ENCODE results near the gene LHX4.

LHX4 gene

DNA sequence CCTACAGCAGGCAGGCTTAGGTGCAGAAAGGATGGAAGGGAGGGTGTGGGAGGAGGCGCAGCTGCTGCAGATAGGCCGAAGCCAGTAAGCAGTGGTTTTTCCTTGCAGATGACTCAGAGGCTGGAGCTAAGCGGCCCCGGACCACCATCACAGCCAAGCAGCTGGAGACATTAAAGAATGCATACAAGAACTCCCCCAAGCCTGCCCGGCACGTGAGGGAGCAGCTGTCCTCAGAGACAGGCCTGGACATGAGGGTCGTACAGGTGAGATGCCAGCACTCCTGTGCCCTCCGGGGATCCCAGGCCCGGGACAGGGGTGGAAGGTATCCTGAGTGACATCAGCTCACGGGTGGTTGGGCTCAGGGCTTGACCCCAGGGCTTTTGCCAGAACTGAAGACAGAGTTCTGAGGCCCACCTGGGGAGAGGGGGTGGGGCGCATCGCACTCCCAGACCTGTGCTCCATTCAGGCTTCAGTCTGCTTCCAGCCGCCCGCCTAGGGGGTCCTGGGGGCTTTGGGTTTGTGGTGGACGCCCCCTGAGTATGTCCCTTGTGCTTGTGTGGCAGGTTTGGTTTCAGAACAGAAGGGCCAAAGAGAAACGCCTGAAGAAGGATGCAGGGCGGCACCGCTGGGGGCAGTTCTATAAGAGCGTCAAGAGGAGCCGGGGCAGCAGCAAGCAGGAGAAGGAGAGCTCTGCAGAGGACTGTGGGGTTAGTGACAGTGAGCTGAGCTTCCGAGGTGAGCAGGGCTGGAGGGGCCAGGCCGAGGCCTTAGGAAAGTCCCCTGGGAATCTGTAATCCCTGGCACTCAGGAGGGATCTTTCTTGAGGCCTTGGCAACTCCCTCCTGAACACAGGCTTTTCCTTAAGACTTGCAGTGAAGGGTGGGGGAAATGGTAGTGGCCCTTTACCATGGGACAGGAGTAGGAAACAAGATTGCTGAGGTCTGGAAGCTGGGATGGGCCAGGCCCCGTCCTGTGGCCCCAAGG, 41.5 kb downstream of the LHX4 start:
- DNase-seq (ENCODE audit: low read depth, low spot score), result peak; percentile 88

DNA sequence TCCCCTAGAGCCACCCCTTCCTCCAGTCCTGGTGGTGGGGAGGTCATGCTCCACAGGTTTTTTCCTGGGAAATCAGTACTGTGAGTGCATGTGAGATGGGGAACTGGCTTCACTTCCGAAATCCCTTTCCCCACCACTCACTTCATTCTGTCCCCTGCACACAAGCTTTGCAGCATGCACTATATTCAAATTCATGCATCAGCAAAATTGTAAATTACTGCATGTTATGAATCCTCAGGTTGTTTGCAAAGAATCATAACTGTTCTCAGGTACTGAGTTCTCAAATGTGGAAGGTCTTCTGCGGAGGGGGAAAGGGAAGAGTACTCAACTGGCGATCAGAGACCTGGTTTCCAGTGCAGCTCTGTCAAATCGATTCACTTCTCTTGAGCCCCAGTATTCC, 42.3 kb downstream of the LHX4 start:
- no peak for DNase-seq (ENCODE audit: low read depth, low spot score)

DNA sequence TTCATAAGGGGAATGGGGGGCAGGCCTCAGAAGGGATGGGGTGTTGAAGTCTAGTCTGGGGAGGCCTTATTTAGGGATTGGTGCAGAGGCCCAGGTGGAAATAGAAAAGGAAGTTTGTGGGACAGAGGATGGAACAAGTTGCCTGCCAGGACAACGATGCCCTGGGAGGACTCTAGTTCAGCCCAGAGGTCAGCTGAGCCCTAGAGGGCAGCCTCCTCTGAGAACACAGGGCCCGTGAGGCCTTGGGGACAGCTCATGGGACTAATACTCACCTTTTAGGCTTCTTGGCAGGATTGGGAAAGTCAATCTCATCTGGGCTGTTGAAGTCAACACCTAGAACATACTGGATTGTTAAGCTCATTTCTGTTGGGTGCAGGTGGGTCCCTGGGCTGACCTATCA, 43.0 kb downstream of the LHX4 start:
- DNase-seq (ENCODE audit: low read depth, low spot score), result no peak

DNA sequence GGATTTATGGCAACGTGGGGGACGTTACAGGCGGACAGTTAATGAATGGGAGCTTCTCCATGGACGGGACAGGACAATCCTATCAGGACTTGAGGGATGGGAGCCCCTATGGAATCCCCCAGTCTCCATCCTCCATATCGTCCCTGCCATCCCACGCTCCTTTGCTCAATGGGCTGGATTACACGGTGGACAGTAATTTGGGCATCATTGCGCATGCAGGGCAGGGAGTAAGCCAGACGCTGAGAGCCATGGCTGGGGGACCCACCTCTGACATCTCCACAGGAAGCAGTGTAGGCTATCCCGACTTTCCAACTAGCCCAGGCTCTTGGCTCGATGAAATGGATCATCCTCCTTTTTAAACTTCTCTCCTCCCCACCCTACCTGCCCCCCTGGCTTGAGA, 44.2 kb downstream of the LHX4 start:
- no peak for DNase-seq (ENCODE audit: low read depth, low spot score)

DNA sequence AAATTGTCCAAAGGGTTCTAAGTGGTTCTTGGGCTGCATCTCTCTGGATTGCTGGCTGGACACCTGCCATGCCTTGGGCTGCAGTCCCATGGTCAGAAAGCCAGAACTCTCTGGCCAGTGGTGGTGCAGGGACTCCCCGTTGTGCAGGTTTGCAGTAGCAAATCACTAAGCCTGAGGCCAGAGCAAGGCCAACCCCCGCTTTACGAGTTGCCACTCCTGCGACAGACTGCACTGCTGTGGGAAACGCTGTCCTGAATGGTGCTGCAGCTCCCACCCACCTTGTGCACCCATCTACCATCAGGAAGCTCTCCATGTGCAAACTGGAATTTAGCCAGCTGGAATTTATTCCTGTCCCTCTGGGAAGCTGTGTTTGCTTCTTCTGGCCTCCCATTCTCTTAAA, 45.7 kb downstream of the LHX4 start:
- DNase-seq (ENCODE audit: low read depth, low spot score), result no peak

DNA sequence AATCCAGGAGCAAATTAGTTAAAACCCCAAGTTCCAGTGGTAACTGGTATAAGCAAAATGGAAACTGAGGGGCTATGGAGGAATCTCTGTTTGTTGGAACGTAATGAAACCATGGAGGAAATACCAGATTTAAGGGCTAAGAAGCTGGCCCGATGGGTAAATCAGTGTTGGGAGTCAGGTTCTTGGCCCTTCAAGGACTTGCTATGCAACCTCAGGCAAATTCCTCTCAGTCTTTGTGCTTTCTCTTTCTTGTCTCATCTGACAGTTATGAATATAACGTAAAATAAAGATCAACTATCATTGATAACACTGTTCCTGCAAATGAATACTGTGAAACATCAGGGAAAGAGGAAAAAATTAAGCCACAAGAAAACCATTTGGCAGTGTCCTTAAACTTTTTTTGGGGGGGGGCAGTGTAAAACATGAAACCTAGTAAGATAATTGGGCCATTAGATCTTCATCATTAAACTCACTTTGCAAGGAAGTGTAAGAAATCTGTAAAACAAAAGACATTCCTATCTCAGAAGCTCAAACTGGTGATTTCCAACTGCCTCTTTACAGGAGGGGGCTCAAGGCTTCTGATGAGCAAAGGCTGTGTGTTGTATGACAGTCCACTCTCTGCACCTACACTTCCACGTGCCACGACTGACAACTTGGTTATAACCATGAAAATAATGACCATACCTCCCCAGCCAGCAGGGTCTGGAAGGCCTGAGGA, 47.6 kb downstream of the LHX4 start:
- DNase-seq (ENCODE audit: low read depth, low spot score), result no peak

DNA sequence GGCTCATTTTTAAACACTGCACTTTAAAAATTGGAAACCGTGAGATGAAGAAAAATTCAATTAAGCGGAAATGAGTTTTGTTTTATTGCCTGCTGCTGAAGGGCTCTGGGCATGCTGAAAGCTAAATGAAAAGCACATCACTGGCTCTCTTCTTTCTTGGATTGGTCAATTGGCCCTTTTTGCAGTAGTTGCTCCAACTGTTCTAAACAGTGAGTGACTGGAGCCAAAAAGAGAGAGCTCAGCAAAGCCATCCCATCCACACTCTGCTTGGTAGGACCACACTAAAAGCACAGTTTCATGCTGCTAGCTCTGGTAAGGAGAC, 48.1 kb downstream of the LHX4 start:
- DNase-seq (ENCODE audit: low read depth, low spot score), result no peak

DNA sequence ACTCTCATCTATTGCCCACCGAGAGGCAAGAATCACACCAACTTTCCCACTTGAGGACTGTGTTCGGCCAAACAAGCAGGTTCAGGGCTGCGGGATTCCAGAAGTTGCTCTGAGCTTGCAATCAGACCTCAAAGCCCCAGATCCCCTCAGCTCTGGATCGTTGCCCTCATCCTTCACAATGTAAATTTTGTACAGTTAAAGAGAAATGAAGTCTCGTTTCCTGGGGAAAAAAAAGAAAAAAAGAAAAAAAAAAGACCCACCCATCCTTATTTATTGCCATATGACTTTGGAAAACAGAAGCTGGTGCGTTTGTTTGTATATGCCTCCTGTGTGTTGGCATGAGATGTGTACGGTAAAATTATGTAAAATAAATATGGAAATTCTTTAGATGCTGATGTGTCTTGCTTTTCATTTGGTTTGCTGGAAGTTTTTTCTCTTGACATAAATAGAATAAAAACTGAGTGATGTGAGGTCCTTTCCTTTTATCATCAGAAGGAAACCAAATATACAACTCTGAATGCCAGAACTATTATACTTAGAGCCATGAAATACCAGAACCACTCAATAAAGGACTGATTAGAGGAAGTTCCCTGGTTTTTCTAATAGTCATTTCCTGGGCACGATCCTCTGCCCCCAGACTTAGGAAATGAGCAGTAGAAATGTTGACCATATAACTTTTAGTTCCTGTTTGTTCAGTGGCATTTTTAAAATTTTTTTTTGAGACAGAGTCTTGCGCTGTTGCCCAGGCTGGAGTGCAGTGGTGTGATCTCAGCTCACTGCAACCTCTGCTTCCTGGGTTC, 48.7 kb downstream of the LHX4 start:
- no peak for DNase-seq (ENCODE audit: low read depth, low spot score)

DNA sequence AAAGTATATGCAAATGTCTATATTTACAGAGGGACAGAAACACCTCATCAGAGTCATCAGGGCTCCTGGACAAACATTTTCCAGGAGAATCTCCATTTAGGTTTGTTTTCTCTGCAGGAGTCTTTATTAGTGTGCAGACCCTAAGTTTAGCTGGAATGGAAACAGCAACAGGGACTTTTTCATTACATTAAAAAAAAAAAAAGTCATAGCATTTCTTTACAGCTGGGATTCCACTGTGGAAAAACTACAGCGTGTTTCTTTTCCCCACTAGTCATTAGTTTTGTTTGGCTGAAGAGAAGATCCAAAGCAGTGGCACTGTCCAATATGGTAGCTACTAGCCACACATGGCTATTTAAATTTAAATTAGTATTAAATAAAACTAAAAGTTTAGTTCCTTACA, 49.6 kb downstream of the LHX4 start:
- DNase-seq (ENCODE audit: low read depth, low spot score), result no peak

DNA sequence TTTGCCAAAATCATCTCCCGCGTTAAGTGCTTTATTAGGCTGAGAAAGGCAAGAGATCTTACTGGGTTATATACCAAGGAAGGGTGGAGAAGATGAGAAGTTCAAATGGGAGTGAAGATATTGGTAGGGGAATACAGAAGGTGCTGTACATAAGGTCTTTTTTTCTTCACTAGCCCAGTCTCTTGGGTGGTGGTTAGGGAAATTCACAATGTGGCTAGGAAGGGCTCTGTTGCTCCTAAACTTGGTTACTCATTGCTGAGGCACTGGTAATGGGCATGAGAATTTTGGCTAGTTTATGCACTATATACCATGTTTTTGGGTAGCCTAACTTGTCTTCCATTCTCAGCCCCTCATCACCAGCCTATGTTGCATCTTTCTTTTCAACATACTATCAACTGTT, 50.6 kb downstream of the LHX4 start:
- no peak for DNase-seq (ENCODE audit: low read depth, low spot score)

DNA sequence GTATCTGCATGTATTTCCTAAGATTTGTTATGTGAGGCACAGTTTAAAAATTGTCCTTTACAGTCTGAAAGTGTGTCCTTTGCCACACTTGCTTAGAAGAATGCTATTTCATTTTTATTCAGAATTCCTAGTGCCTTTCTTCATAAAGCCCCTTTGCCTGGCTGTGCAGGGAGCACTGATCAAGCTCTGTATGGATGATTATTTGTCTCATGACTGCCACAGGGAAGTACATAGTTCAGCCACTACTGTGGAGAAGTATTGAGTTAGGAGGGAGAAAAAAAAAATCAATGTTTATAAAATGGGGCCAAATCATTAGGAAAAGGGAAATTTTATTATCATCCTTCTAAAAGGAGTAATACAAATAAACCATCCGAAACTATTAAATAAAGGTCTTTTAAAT, 51.4 kb downstream of the LHX4 start:
- DNase-seq (ENCODE audit: low read depth, low spot score), result no peak

DNA sequence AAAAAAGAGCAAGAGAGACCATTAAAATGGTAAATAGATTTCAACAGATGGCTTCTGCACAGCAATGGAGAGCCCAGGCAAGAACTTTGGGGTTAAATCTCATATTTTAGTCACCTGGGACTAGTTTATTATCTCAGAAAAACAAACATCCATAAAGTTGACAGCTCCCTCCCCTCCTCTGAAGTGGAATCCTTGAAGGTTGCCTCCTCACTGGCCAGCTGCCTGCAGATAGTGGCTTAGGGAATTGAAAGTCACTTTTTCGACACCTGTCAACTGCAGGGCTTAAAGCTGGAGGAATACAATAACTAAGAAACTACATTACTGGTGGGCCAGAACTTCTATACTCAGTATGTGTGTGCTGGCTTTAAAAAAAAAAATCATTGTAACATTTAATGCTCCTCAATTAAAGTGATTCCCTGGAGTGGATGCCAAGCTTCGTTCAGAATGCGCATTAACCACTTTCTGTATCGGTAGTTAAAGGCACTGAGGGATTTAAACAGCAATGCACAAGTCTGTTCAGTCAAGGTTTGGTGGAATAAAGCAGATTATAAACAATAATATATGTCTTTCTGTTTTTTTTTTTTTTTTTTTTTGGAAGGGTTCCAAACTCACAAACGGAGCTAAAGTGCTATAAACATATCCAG, 52.5 kb downstream of the LHX4 start:
- no peak for DNase-seq (ENCODE audit: low read depth, low spot score)

DNA sequence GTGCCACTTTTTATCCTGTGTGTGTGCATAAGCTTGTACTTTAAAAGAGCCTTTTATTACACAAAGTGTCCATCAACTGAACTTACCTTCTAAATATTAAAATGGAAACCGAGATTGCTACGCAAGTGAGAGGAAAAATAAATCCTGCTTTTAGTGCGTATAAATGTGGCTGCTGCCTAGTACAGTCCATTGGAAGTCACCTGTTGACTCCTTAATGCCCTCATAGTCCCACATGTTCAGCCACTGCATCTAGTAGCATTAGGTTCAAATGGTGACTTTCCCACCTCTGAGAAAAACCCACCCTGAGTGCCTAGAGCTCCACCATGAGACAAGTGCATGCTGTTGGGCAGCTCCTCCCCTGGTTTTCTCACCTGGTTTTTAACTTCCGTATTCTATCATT, 53.0 kb downstream of the LHX4 start:
- no peak for DNase-seq (ENCODE audit: low read depth, low spot score)

DNA sequence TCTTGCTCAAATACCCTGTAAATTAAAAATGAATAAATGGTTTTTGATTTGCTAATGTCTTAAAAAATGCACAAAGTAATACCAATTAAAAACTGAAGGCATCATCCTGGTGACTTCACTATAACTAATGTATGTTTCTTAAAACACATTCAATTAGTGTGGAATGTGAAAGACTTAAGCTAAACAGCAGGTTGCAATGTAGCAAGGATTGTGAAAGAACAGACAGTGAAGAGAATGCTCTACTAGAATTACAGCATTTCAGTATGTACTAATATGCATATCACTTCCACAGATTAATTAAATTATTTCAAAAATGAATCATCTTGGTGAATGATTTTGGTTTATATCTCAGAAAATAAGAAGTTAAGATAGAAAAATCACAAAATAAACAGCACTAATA, 56.4 kb downstream of the LHX4 start:
- DNase-seq (ENCODE audit: low read depth, low spot score), result no peak

DNA sequence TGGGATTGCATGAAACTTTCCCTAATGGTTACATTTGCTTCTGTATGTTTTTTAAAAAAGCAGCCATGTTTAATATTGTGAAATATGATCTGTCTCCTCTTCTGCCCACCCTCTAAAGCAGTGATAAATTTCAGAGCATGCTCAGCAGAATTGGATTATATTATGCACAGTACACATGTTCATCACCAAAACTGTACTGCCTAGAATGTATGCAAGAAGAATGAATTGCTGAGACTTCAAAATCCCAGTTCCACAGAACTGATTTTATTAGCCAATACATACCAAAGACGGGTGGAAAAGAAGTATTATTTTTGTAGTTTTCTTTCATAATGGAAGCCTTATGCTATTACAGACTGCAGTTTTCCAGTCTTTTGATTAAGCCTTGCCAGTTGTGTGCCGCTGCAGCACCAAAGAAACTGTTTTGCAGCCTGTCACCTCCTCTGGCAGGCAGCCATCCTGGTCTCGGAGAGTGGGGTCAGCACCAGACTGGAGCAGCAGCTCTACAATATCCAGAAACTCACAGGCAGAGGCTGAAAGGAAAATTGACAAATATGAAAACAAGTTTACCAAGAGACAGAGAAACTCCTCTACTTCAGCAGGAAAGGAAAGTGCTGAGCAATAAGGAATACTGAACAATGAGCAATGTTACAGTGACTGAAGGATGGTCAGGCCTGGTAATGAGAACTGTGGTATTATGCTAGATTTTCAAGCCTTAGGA, 58.1 kb downstream of the LHX4 start:
- no peak for DNase-seq (ENCODE audit: low read depth, low spot score)

DNA sequence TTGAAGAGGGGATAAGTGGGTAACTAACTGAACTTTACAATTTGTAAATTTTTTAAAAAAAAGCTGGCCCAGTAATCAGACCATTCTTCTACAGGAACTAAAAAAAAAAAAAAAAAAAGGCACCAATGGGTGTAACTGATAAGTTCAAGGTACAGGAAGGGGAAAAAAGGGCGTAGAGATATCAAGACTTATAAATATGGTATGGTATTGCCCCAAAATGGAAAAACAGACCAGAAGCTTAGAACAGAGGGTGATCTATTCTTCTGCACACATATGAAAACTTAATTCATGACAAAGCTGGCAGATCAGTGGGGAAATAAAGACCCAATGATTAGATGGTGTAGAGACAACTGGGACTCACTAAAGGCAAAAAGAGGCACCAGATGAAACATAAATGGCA, 58.9 kb downstream of the LHX4 start:
- DNase-seq (ENCODE audit: low read depth, low spot score), result no peak

DNA sequence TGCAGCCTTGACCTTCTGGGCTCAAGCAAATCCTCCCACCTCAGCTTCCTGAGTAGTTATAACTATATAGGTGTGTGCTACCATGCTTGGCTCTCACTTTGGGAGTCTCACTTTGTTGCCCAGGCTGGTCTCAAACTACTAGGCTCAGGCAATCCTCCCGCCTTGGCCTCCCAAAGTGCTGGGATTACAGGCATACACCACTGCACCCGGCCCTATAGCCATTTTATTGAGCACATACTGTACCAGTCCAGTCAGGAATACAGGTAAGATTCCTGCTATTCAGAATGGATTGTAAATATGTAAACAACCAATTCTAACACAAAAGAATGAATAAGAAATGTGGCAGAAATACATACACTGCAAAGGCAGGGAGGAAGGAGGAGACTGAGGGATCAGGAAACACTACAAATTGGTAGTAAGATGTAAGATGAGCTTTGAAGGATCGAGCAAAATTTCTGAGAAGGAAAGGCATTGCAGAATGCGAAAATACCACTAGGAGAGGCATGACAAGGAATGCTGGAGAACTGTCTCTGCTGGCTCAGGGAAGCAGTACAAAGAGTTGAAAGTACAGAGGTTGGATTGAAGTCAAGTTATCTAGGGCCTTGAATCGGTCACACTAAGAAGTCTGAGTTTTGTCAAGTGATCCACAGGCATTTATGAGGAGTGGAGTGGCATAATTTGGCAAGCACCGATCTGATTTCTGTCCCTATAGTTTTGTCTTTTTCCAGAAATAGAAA, 60.4 kb downstream of the LHX4 start:
- DNase-seq (ENCODE audit: low read depth, low spot score), result no peak

DNA sequence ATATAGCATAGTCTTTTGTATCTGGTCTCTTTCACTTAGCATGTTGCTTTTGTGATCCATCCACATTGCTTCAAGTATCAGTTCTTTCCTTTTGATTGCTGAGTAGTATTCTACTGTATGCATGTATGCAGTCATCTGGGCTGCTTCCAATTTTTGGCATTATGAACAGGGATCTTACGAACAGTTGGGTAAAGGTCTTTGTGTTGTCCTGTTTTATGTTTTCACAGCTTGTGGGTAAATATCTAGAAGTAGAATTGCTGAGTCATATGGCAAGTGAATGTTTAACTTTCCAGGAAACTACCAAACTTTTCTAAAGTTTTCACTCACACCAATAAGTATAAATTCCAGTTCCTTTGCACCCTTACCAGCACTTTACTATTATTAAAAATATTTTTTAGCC, 60.9 kb downstream of the LHX4 start:
- no peak for DNase-seq (ENCODE audit: low read depth, low spot score)

DNA sequence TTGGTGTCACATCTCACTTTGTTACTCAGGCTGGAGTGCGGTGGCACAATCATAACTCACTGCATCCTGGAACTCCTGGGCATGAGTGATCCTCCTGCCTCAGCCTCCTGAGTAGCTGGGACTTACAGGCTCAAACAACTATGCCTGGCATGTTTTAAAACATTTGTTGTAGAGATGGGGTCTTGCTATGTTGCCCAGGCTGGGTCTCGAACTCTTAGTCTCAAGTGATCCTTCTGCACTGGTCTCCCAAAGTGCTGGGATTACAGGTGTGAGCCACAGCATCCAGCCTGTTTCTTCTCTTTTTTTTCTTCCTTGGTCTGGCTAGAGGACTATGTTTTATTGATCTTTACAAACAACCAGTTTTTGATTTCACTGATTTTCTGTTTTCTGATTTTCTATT, 64.6 kb downstream of the LHX4 start:
- no peak for DNase-seq (ENCODE audit: low read depth, low spot score)

DNA sequence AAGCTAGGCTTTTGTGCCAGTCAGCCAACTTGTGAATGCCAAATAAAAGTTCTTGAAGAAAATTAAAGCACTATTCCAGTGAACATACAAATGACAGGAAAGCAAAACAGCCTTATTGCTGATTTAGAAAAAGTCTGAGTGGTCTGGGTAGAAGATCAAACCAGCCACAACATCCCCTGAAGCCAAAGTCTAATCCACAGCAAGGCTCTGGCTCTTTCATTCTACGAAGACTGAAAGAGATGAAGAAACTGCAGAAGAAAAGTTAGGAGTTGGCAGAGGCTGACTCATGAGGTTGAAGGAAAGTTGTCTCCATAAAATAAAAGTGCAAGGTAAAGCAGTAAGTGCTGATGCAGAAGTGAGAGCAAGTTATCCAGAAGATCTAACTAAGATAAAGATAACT, 65.9 kb downstream of the LHX4 start:
- DNase-seq (ENCODE audit: low read depth, low spot score), result no peak

Data from ELF-1 (cell line).